Measurements from ENCODE around the gene ANKRD33. TPM values are rescaled to one million over a fixed set of nuclear protein-coding genes. Genes with fewer than 3 reads are reported as not detected.

The ANKRD33 gene
- total and polyA plus RNA-seq, 2 experiments from 2014 or later, result not detected

DNA sequence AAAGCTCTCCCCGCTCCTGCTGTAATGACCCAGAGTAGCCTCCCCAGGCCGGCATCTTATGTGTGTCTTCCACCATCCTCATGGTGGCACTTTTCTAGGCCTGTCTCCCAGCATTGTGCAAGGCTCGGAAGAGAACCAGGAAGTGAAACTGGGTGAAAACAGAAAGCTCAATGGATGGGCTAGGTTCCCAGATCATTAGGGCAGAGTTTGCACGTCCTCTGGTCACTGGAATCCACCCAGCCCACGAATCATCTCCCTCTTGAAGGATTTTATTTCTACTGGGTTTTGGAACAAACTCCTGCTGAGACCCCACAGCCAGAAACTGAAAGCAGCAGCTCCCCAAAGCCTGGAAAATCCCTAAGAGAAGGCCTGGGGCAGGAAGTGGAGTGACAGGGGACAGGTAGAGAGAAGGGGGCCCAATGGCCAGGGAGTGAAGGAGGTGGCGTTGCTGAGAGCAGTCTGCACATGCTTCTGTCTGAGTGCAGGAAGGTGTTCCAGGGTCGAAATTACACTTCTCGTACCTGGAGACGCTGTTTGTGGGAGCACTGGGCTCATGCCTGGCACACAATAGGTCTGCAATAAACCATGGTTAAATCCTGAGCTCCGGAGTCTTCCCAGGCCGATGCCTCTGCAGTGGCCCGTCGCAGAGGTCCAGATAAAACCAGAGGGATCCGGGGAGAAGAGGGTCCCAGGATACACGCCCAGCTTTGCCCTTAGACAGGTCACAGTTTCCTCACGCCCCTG lies 35.0 kb downstream of the ANKRD33 start:
- Histone ChIP-seq H3K36me3 (ENCODE audit: low read depth) (no peaks in the 10 kb centered on the region), H3K27me3 (replicated peaks; ENCODE audit: insufficient read depth) (no peaks in the 10 kb centered on the region), H3F3A (ENCODE audit: insufficient read depth) (peaks cover 6% of the 10 kb centered on the region; the same call in 1 of the 2 replicates), H3K9me2 (ENCODE audit: insufficient read depth) (no peaks in the 10 kb centered on the region), H3K4me1 (ENCODE audit: insufficient read depth) (peaks cover 16% of the 10 kb centered on the region), H3K79me2 (ENCODE audit: insufficient read depth) (no peaks in the 10 kb centered on the region), H3K4me3 (peak overlapping the region; percentile 52), H4K20me1 (ENCODE audit: insufficient read depth) (no peaks in the 10 kb centered on the region), H3K9ac (peak overlapping the region; percentile 46), H2AFZ (peak overlapping the region; percentile 72), H3K27ac (peak overlapping the region; percentile 19), H3K4me2 (ENCODE audit: unreplicated experiment) (peak overlapping the region; percentile 71), H3K9me3 (ENCODE audit: low read depth) (no peaks in the 10 kb centered on the region)
- in situ Hi-C loops (cut with MboI), result no loop called here
- WGBS, 2 experiments (ENCODE audit: low coverage in 1 of 2, low lambda C conversion rate in 2 of 2, missing lambda C conversion rate in 2 of 2), result 18 to 23% methylated on average over 16 of the region's 16 CpGs
- TF ChIP-seq EZH2 (IDR thresholded peaks at IDR 0.05; ENCODE audit: insufficient read depth, poor library complexity, severe bottlenecking) (no peak), EZH2phosphoT487 (IDR thresholded peaks at IDR 0.05; ENCODE audit: insufficient read depth, low read depth) (no peak)
- DNase-seq, result peak; percentile 80

GRCh38 chr12:51923506-51924365 lies 35.8 kb downstream of the ANKRD33 start:
- Histone ChIP-seq H3K79me2 (ENCODE audit: insufficient read depth) (no peaks in the 10 kb centered on the region), H3K9me3 (ENCODE audit: low read depth) (no peaks in the 10 kb centered on the region), H3K36me3 (ENCODE audit: low read depth) (no peaks in the 10 kb centered on the region), H4K20me1 (ENCODE audit: insufficient read depth) (no peaks in the 10 kb centered on the region), H3K27ac (no peak overlapping the region), H3K9me2 (ENCODE audit: insufficient read depth) (no peaks in the 10 kb centered on the region), H3K4me3 (peak overlapping the region; percentile 52), H3K4me1 (ENCODE audit: insufficient read depth) (peaks cover 16% of the 10 kb centered on the region), H3K4me2 (ENCODE audit: unreplicated experiment) (peak overlapping the region; percentile 71), H3F3A (ENCODE audit: insufficient read depth) (peaks cover 6% of the 10 kb centered on the region; the same call in 1 of the 2 replicates), H2AFZ (peak overlapping the region; percentile 72), H3K27me3 (replicated peaks; ENCODE audit: insufficient read depth) (no peaks in the 10 kb centered on the region), H3K9ac (peak overlapping the region; percentile 46)
- peak; percentile 74 for DNase-seq
- no peak for TF ChIP-seq EZH2 (IDR thresholded peaks at IDR 0.05; ENCODE audit: insufficient read depth, poor library complexity, severe bottlenecking)
- TF ChIP-seq EZH2phosphoT487 (IDR thresholded peaks at IDR 0.05; ENCODE audit: insufficient read depth, low read depth), result no peak
- 9 to 10% methylated on average over 30 to 31 of the region's 31 CpGs for WGBS, 2 experiments (ENCODE audit: low coverage in 1 of 2, low lambda C conversion rate in 2 of 2, missing lambda C conversion rate in 2 of 2)
- in situ Hi-C loops (cut with MboI), result no loop called here

DNA sequence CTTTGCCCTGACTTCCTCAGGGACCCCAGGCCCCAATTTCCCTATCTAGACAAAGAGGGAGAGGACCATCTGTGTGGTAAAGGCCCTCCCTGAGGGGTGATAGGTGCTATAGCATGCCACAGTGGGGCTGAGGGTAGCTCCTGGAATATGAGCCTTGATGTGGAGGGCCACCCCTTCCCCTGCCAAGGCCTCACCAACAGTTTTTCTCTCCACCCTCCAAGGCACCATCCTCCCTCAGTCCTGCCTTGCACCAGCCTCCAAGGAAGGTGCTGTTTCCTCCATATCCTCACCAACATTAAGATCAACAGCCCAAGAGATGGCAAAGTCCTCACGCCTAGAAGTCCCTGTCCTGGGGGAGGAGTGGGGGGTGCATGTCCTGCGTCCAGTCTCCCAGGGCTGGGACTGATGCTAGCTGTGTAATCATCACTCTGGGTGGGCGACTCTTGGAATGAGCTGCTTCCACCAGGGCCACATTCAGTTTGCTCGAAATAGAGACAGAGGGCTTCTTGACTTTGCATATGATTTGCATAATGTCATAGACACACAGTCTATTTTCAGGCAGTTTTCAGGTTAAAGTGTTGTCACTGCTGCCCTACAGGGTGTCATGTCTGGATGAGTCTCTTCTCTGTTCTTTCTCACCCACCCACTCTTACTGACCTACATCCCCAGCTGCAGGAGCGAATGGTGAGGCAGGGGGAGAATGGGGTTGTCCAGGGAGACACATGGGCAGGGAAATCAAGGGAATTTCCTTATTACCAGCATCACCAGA lies 36.8 kb downstream of the ANKRD33 start:
- 64 to 66% methylated on average over 5 of the region's 5 CpGs for WGBS, 2 experiments (ENCODE audit: low coverage in 1 of 2, low lambda C conversion rate in 2 of 2, missing lambda C conversion rate in 2 of 2)
- H3K4me2 ChIP-seq (ENCODE audit: unreplicated experiment), result no peak overlapping the region
- no peak overlapping the region for H3K4me3 ChIP-seq
- H2AFZ ChIP-seq, result no peak overlapping the region
- TF ChIP-seq EZH2 (IDR thresholded peaks at IDR 0.05; ENCODE audit: insufficient read depth, poor library complexity, severe bottlenecking), result no peak
- TF ChIP-seq EZH2phosphoT487 (IDR thresholded peaks at IDR 0.05; ENCODE audit: insufficient read depth, low read depth), result no peak
- no peak for DNase-seq
- H3K79me2 ChIP-seq (ENCODE audit: insufficient read depth), result no peaks in the 10 kb centered on the region
- peaks cover 16% of the 10 kb centered on the region for H3K4me1 ChIP-seq (ENCODE audit: insufficient read depth)
- H3K36me3 ChIP-seq (ENCODE audit: low read depth), result no peaks in the 10 kb centered on the region
- no peaks in the 10 kb centered on the region for H3K9me3 ChIP-seq (ENCODE audit: low read depth)
- in situ Hi-C loops (cut with MboI), result no loop called here
- H3F3A ChIP-seq (ENCODE audit: insufficient read depth), result peaks cover 6% of the 10 kb centered on the region; the same call in 1 of the 2 replicates
- no peak overlapping the region for H3K9ac ChIP-seq
- H3K27ac ChIP-seq, result no peak overlapping the region
- no peaks in the 10 kb centered on the region for H3K27me3 ChIP-seq (replicated peaks; ENCODE audit: insufficient read depth)
- no peaks in the 10 kb centered on the region for H4K20me1 ChIP-seq (ENCODE audit: insufficient read depth)
- no peaks in the 10 kb centered on the region for H3K9me2 ChIP-seq (ENCODE audit: insufficient read depth)

Measured in GM23248 (cell line).